Neural cell (in vitro differentiated cells): ENCODE measurements around the gene KIAA1549. TPM values are rescaled to one million over a fixed set of nuclear protein-coding genes. Genes with fewer than 3 reads are reported as not detected.

Experiments used
- H2AFZ ChIP-seq: fragments of 200-600, 300-800 bp; sonication (generic), shearing (Covaris generic); 2 replicates; pipeline ENCODE4 v1.6.0; 2014; ENCODE audit warnings: low read depth, mild to moderate bottlenecking, antibody characterized with exemption, low read length, moderate library complexity
- H3F3A ChIP-seq: fragments of 200-600 bp; shearing (Covaris generic); 2 replicates; pipeline ENCODE4 v1.6.1; 2016; ENCODE audit warnings: mild to moderate bottlenecking, moderate library complexity, mixed read lengths, antibody characterized with exemption, low read length; ENCODE audit not compliant: insufficient read depth, poor library complexity, severe bottlenecking
- H3K27ac ChIP-seq: fragments of 200-600, 300-800 bp; sonication (generic), shearing (Covaris generic); 2 replicates; pipeline ENCODE4 v1.5.1; 2014; ENCODE audit warnings: mild to moderate bottlenecking, low read length, moderate library complexity
- H3K27me3 ChIP-seq: fragments of 300-800, 200-600 bp; sonication (generic), shearing (Covaris generic); 2 replicates; pipeline ENCODE4 v1.6.0; 2014; ENCODE audit warnings: mild to moderate bottlenecking, low read depth, low read length, moderate library complexity; ENCODE audit not compliant: insufficient read depth
- H3K36me3 ChIP-seq: fragments of 300-800, 200-600 bp; sonication (generic), shearing (Covaris generic); 2 replicates; pipeline ENCODE4 v1.5.1; 2014; ENCODE audit warnings: mild to moderate bottlenecking, antibody characterized with exemption, low read length, moderate library complexity; ENCODE audit not compliant: insufficient read depth
- H3K4me2 ChIP-seq: fragments of 300-800, 200-600 bp; sonication (generic), shearing (Covaris generic); 2 replicates; pipeline ENCODE4 v1.6.0; 2014; ENCODE audit warnings: mild to moderate bottlenecking, low read length
- H3K4me3 ChIP-seq: fragments of 300-800, 200-600 bp; sonication (generic), shearing (Covaris generic); 2 replicates; pipeline ENCODE4 v1.5.1; 2014; ENCODE audit warnings: mild to moderate bottlenecking, low read length, moderate library complexity
- H3K79me2 ChIP-seq: fragments of 200-600 bp; shearing (Covaris generic); replicated peaks from 2 replicates; pipeline ENCODE4 v1.6.0; 2014; ENCODE audit warnings: mild to moderate bottlenecking, low read length, moderate library complexity; ENCODE audit not compliant: insufficient read depth
- H3K9ac ChIP-seq: fragments of 300-800, 200-600 bp; sonication (generic), shearing (Covaris generic); 2 replicates; pipeline ENCODE4 v1.6.1; 2016; ENCODE audit warnings: mild to moderate bottlenecking, low read length, mixed read lengths
- H3K9me2 ChIP-seq: fragments of 200-600 bp; shearing (Covaris generic); 2 replicates; pipeline ENCODE4 v1.6.1; 2016; ENCODE audit warnings: mild to moderate bottlenecking, low read length, mixed read lengths; ENCODE audit not compliant: insufficient read depth
- H3K9me3 ChIP-seq: fragments of 200-600, 300-800 bp; sonication (generic), shearing (Covaris generic); 2 replicates; pipeline ENCODE4 v1.6.1; 2016; ENCODE audit warnings: mild to moderate bottlenecking, mixed run types, low read length, moderate library complexity, mixed read lengths
- H4K20me1 ChIP-seq: fragments of 200-600 bp; shearing (Covaris generic); 2 replicates; pipeline ENCODE4 v1.6.1; 2016; ENCODE audit warnings: mild to moderate bottlenecking, mixed run types; ENCODE audit not compliant: insufficient read depth
- EP300 ChIP-seq: fragments of 450-650 bp; conservative IDR thresholded peaks from 2 replicates; pipeline ENCODE4 v1.6.1; 2014; ENCODE audit warnings: antibody characterized with exemption, mild to moderate bottlenecking, moderate library complexity; ENCODE audit not compliant: poor library complexity, severe bottlenecking
- EZH2 ChIP-seq: fragments of 200-600, 300-800 bp; shearing (Covaris generic), sonication (generic); IDR thresholded peaks from 2 replicates; pipeline ENCODE4 v1.6.1; 2014; ENCODE audit warnings: antibody characterized with exemption, low read length, borderline replicate concordance, mild to moderate bottlenecking; ENCODE audit not compliant: insufficient read depth, poor library complexity, severe bottlenecking
- MXI1 ChIP-seq: fragments of 450-650 bp; conservative IDR thresholded peaks from 2 replicates; pipeline ENCODE4 v1.6.1; 2014; ENCODE audit warnings: antibody characterized with exemption, mild to moderate bottlenecking; ENCODE audit not compliant: poor library complexity, severe bottlenecking
- POLR2AphosphoS5 ChIP-seq: IDR thresholded peaks from 2 replicates; pipeline ENCODE4 v1.6.1; 2012
- RAD21 ChIP-seq: fragments of 450-650 bp; conservative IDR thresholded peaks from 2 replicates; pipeline ENCODE4 v1.6.1; 2014; ENCODE audit warnings: antibody characterized with exemption, mild to moderate bottlenecking, moderate library complexity
- SMC3 ChIP-seq: fragments of 450-650 bp; conservative IDR thresholded peaks from 2 replicates; pipeline ENCODE4 v1.6.1; 2014; ENCODE audit warnings: antibody characterized with exemption, mild to moderate bottlenecking, moderate library complexity; ENCODE audit not compliant: poor library complexity
- TAF1 ChIP-seq: IDR thresholded peaks from 2 replicates; pipeline ENCODE4 v1.6.1; 2012; ENCODE audit warnings: low read depth
- polyA plus RNA-seq: library from polyadenylated mRNA; depleted of rRNA; stranded (reverse); fragments of >200 nt; gene quantifications from 2 replicates; pipeline ENCODE4 v1.2.3, GENCODE V29; 2014
- TF ChIP-seq, protein P1 (sequence below): fragments of 450-650 bp; IDR thresholded peaks from 2 replicates; pipeline ENCODE4 v1.5.1; 2014; ENCODE audit warnings: antibody characterized with exemption, mild to moderate bottlenecking, moderate library complexity; ENCODE audit not compliant: poor library complexity, severe bottlenecking
- TF ChIP-seq, protein P2 (sequence below): IDR thresholded peaks from 2 replicates; pipeline ENCODE4 v1.6.1; 2012; ENCODE audit warnings: borderline replicate concordance

The KIAA1549 gene
- polyA plus RNA-seq, 1 donor from 2014 or later: 14.1 TPM

DNA sequence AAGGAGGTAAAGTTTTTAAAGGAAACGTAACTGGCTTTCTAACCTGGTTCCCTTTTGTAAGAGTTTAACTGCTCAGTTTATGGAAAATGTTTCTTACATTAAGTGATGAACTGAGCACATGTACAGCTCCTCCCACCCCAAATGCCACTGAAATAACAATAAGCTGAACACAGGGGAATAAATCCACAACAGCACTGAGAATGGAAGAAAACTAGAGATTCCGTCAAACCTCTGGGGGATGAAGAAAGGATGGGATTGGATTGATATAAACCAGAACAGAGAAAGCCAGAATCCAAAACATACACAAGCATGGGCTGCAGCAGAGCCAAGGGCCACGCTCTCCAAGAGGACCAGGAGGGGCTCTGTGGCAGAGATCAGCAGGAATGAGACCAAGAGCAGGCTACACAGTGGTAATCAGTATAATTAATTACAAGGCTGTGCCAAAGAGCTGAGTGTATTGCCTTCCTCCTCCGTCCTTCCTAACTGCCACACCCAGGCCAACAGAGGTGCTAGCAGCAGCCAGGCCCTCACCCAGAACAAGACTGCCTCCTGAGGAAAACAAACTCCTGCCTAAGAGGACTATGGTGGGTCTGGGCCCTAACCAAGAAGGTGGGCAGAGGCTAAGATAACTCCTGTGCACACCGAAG is 73.9 kb downstream of the KIAA1549 start:
- Histone ChIP-seq H3K36me3 (no peaks in the 10 kb centered on the region), H3K9me3 (no peaks in the 10 kb centered on the region), H3K4me2 (no peak overlapping the region), H3K27ac (no peak overlapping the region), H3K79me2 (peaks cover 5% of the 10 kb centered on the region), H4K20me1 (no peaks in the 10 kb centered on the region), H3F3A (no peaks in the 10 kb centered on the region), H3K9me2 (no peaks in the 10 kb centered on the region), H3K27me3 (no peaks in the 10 kb centered on the region), H2AFZ (no peak overlapping the region), H3K4me3 (no peak overlapping the region), H3K9ac (no peak overlapping the region)
- TF ChIP-seq SMC3: no peak
- TF ChIP-seq EZH2: no peak
- no peak for TF ChIP-seq EP300
- TF ChIP-seq, protein P1, sequence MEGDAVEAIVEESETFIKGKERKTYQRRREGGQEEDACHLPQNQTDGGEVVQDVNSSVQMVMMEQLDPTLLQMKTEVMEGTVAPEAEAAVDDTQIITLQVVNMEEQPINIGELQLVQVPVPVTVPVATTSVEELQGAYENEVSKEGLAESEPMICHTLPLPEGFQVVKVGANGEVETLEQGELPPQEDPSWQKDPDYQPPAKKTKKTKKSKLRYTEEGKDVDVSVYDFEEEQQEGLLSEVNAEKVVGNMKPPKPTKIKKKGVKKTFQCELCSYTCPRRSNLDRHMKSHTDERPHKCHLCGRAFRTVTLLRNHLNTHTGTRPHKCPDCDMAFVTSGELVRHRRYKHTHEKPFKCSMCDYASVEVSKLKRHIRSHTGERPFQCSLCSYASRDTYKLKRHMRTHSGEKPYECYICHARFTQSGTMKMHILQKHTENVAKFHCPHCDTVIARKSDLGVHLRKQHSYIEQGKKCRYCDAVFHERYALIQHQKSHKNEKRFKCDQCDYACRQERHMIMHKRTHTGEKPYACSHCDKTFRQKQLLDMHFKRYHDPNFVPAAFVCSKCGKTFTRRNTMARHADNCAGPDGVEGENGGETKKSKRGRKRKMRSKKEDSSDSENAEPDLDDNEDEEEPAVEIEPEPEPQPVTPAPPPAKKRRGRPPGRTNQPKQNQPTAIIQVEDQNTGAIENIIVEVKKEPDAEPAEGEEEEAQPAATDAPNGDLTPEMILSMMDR: no peak
- TF ChIP-seq POLR2AphosphoS5: no peak
- TF ChIP-seq TAF1: no peak
- no peak for TF ChIP-seq MXI1
- TF ChIP-seq, protein P2, sequence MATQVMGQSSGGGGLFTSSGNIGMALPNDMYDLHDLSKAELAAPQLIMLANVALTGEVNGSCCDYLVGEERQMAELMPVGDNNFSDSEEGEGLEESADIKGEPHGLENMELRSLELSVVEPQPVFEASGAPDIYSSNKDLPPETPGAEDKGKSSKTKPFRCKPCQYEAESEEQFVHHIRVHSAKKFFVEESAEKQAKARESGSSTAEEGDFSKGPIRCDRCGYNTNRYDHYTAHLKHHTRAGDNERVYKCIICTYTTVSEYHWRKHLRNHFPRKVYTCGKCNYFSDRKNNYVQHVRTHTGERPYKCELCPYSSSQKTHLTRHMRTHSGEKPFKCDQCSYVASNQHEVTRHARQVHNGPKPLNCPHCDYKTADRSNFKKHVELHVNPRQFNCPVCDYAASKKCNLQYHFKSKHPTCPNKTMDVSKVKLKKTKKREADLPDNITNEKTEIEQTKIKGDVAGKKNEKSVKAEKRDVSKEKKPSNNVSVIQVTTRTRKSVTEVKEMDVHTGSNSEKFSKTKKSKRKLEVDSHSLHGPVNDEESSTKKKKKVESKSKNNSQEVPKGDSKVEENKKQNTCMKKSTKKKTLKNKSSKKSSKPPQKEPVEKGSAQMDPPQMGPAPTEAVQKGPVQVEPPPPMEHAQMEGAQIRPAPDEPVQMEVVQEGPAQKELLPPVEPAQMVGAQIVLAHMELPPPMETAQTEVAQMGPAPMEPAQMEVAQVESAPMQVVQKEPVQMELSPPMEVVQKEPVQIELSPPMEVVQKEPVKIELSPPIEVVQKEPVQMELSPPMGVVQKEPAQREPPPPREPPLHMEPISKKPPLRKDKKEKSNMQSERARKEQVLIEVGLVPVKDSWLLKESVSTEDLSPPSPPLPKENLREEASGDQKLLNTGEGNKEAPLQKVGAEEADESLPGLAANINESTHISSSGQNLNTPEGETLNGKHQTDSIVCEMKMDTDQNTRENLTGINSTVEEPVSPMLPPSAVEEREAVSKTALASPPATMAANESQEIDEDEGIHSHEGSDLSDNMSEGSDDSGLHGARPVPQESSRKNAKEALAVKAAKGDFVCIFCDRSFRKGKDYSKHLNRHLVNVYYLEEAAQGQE: no peak
- no peak for TF ChIP-seq RAD21

DNA sequence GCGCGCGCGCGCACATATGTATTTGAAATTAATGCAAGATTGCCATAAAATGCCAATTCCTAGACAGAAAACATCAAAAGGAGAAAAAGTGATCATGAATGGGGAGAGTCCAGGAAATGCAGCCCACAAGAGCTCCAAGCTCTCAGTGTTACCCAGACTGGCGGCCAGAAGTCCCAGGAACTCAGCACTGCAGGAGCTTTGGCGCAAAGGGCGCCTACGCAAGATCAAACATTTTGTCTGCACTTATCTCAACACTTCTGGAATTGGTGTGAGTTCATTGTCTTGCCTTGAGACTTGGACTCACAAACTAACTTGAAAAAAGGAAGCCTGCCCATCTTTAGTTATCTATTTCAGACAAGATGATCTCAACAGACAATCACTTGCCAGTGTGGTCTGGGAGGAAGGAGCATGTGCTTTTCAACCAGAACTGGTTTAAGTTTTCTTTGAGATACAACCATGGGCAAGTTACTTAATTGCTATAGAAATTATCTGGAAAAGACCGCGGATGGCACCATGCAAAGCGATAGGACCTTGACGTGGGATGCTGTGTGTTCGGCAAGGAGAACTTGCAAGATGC is 77.2 kb downstream of the KIAA1549 start:
- no peak overlapping the region for H3K4me2 ChIP-seq
- H3K9me3 ChIP-seq: no peaks in the 10 kb centered on the region
- no peaks in the 10 kb centered on the region for H3K27me3 ChIP-seq
- H3K36me3 ChIP-seq: peaks cover 6% of the 10 kb centered on the region
- H3K9me2 ChIP-seq: no peaks in the 10 kb centered on the region
- H4K20me1 ChIP-seq: no peaks in the 10 kb centered on the region
- no peak overlapping the region for H3K4me3 ChIP-seq
- no peaks in the 10 kb centered on the region for H3F3A ChIP-seq
- H3K9ac ChIP-seq: no peak overlapping the region
- no peak overlapping the region for H2AFZ ChIP-seq
- no peak overlapping the region for H3K27ac ChIP-seq
- no peaks in the 10 kb centered on the region for H3K79me2 ChIP-seq
- TF ChIP-seq MXI1: no peak
- TF ChIP-seq RAD21: no peak
- no peak for TF ChIP-seq SMC3
- no peak for TF ChIP-seq EP300
- TF ChIP-seq POLR2AphosphoS5: no peak
- TF ChIP-seq, protein P2: no peak
- no peak for TF ChIP-seq EZH2
- TF ChIP-seq, protein P1: no peak
- no peak for TF ChIP-seq TAF1
